Suprapubic skin (tissue), 4 donors: ENCODE measurements around the gene SLC11A2. TPM values are rescaled to one million over a fixed set of nuclear protein-coding genes. Genes with fewer than 3 reads are reported as not detected.
A peak's percentile ranks its signal among the peaks of the same experiment; 100 is the strongest.
"Not testable (repeated sequence)": the region's sequence is repeated elsewhere in the genome, so short reads cannot be mapped to it uniquely, and the experiment has no call there.

Experiments
- DNase-seq, 2 donors: peaks; one replicate each; pipeline ENCODE4 v3.0.0-alpha.2; 2019; ENCODE audit warnings: low spot score in 2 of 2
- H3K27ac ChIP-seq: fragments of 200-600 bp; sonication (generic); one replicate; pipeline ENCODE4 v1.5.1; 2019
- H3K27me3 ChIP-seq: fragments of 200-600 bp; sonication (generic); one replicate; pipeline ENCODE4 v1.5.1; 2019
- H3K36me3 ChIP-seq: fragments of 200-600 bp; sonication (generic); one replicate; pipeline ENCODE4 v1.5.1; 2019
- H3K4me1 ChIP-seq: fragments of 200-600 bp; sonication (generic); one replicate; pipeline ENCODE4 v1.5.1; 2019
- H3K4me3 ChIP-seq: fragments of 200-600 bp; sonication (generic); one replicate; pipeline ENCODE4 v1.5.1; 2019; ENCODE audit warnings: mild to moderate bottlenecking
- H3K9me3 ChIP-seq: fragments of 200-600 bp; sonication (generic); one replicate; pipeline ENCODE4 v1.5.1; 2019
- CTCF ChIP-seq, 2 donors: fragments of 200-600 bp in 1 of 2; fragments of 450-650 bp in 1 of 2; sonication (generic) in 1 of 2; IDR thresholded peaks; one replicate each; pipeline ENCODE4 v1.5.1; 2016 to 2019; ENCODE audit warnings: antibody characterized with exemption in 2 of 2, mild to moderate bottlenecking in 1 of 2, moderate library complexity in 1 of 2
- EP300 ChIP-seq: sonication (generic); formaldehyde crosslinking; IDR thresholded peaks from one replicate; pipeline ENCODE4 v1.6.1; 2017; ENCODE audit warnings: antibody characterized with exemption
- POLR2A ChIP-seq, 2 donors: fragments of 450-650 bp; IDR thresholded peaks; one replicate each; pipeline ENCODE4 v1.6.1; 2017; ENCODE audit warnings: antibody characterized with exemption in 2 of 2, mild to moderate bottlenecking in 2 of 2, moderate library complexity in 2 of 2
- POLR2AphosphoS5 ChIP-seq, 3 donors: sonication (generic); formaldehyde crosslinking; IDR thresholded peaks; one replicate each; pipeline ENCODE4 v1.6.1; 2017; ENCODE audit warnings: antibody characterized with exemption in 3 of 3
- WGBS: methylation state at CpG from one replicate; pipeline ENCODE4 v1.1.5; 2018; 5-methylcytosine and 5-hydroxymethylcytosine counted together
- total RNA-seq, 4 donors: library from RNA; depleted of rRNA; stranded (reverse); fragments of >200 nt; gene quantifications; one replicate each; pipeline ENCODE4 v1.1.0, GENCODE V29; 2016

SLC11A2 gene
- total RNA-seq, 4 donors from 2014 or later: 39.0 to 108 (median 60.2) TPM

GRCh38 chr12:51020448-51021182 lies 5.6 kb downstream of the SLC11A2 start:
- DNase-seq: no peak
- WGBS: 85% methylated on average over 7 of the region's 7 CpGs
- Histone ChIP-seq H3K9me3 (no peaks in the 10 kb centered on the region), H3K27me3 (no peaks in the 10 kb centered on the region), H3K4me3 (no peak overlapping the region), H3K36me3 (no peaks in the 10 kb centered on the region), H3K4me1 (peaks cover 28% of the 10 kb centered on the region), H3K27ac (peak overlapping the region; percentile 4)
- TF ChIP-seq POLR2AphosphoS5 (IDR thresholded peaks at IDR 0.05): no peak
- TF ChIP-seq POLR2A (IDR thresholded peaks at IDR 0.05): no peak
- no peak for TF ChIP-seq EP300
- TF ChIP-seq CTCF (IDR thresholded peaks at IDR 0.05): no peak

GRCh38 chr12:51019927-51020326 lies 6.3 kb downstream of the SLC11A2 start:
- H3K4me3 ChIP-seq: no peak overlapping the region
- H3K27ac ChIP-seq: peak overlapping the region; percentile 25
- H3K27me3 ChIP-seq: no peaks in the 10 kb centered on the region
- no peaks in the 10 kb centered on the region for H3K36me3 ChIP-seq
- H3K9me3 ChIP-seq: no peaks in the 10 kb centered on the region
- 87% methylated on average over 2 of the region's 2 CpGs for WGBS
- TF ChIP-seq CTCF (IDR thresholded peaks at IDR 0.05) (no peak), POLR2A (IDR thresholded peaks at IDR 0.05) (no peak), POLR2AphosphoS5 (IDR thresholded peaks at IDR 0.05) (no peak), EP300 (no peak)
- peaks cover 22% of the 10 kb centered on the region for H3K4me1 ChIP-seq
- DNase-seq: no peak

GRCh38 chr12:51018956-51019355 lies 7.2 kb downstream of the SLC11A2 start:
- Histone ChIP-seq H3K4me1 (peaks cover 12% of the 10 kb centered on the region), H3K27ac (no peak overlapping the region), H3K27me3 (no peaks in the 10 kb centered on the region), H3K36me3 (no peaks in the 10 kb centered on the region), H3K9me3 (no peaks in the 10 kb centered on the region), H3K4me3 (no peak overlapping the region)
- no peak for DNase-seq
- 82% methylated on average over 2 of the region's 2 CpGs for WGBS
- TF ChIP-seq POLR2AphosphoS5 (IDR thresholded peaks at IDR 0.05) (no peak), EP300 (no peak), CTCF (IDR thresholded peaks at IDR 0.05) (no peak), POLR2A (IDR thresholded peaks at IDR 0.05) (no peak)

GRCh38 chr12:51017452-51017851 lies 8.7 kb downstream of the SLC11A2 start:
- Histone ChIP-seq H3K4me3 (no peak overlapping the region), H3K36me3 (no peaks in the 10 kb centered on the region), H3K27me3 (no peaks in the 10 kb centered on the region), H3K9me3 (no peaks in the 10 kb centered on the region), H3K27ac (no peak overlapping the region), H3K4me1 (peaks cover 15% of the 10 kb centered on the region)
- TF ChIP-seq CTCF (IDR thresholded peaks at IDR 0.05) (no peak), POLR2A (IDR thresholded peaks at IDR 0.05) (no peak), POLR2AphosphoS5 (IDR thresholded peaks at IDR 0.05) (no peak), EP300 (no peak)
- no peak for DNase-seq

- H3K36me3 ChIP-seq, H3K9me3 ChIP-seq, H3K27me3 ChIP-seq, H3K4me3 ChIP-seq, DNase-seq, H3K27ac ChIP-seq: not testable (repeated sequence)
- peaks cover 26% of the 10 kb centered on the region for H3K4me1 ChIP-seq
- 94% methylated on average over 9 of the region's 9 CpGs for WGBS
These were observed 11.7 kb downstream of the SLC11A2 start for GRCh38 chr12:51014467-51014866.

- no peaks in the 10 kb centered on the region for H3K9me3 ChIP-seq
- H3K36me3 ChIP-seq: no peaks in the 10 kb centered on the region
- no peak for TF ChIP-seq CTCF (IDR thresholded peaks at IDR 0.05)
- TF ChIP-seq POLR2AphosphoS5 (IDR thresholded peaks at IDR 0.05): no peak
- TF ChIP-seq POLR2A (IDR thresholded peaks at IDR 0.05): no peak
- no peak for TF ChIP-seq EP300
- H3K27ac ChIP-seq: no peak overlapping the region
- DNase-seq: no peak
- no peak overlapping the region for H3K4me3 ChIP-seq
- 73% methylated on average over 7 of the region's 7 CpGs for WGBS
- peaks cover 28% of the 10 kb centered on the region for H3K4me1 ChIP-seq
- no peaks in the 10 kb centered on the region for H3K27me3 ChIP-seq
These were observed 12.7 kb downstream of the SLC11A2 start for GRCh38 chr12:51013441-51013840.
